WTC11 (cell line): ENCODE measurements around the gene FAM24A. TPM values are rescaled to one million over a fixed set of nuclear protein-coding genes. Genes with fewer than 3 reads are reported as not detected.

Source experiments
- CBFB ChIP-seq: sonication (generic); formaldehyde crosslinking; IDR thresholded peaks from 2 replicates; pipeline ENCODE4 v1.8.1; 2022; ENCODE audit warnings: mild to moderate bottlenecking, low read depth, missing genetic modification reagents
- ELF4 ChIP-seq: sonication (generic); formaldehyde crosslinking; IDR thresholded peaks from 2 replicates; pipeline ENCODE4 v1.8.1; 2022; ENCODE audit warnings: low read depth, mild to moderate bottlenecking, moderate library complexity, missing genetic modification reagents
- ESRRA ChIP-seq: sonication (generic); formaldehyde crosslinking; IDR thresholded peaks from 2 replicates; pipeline ENCODE4 v1.8.1; 2022; ENCODE audit warnings: mild to moderate bottlenecking, missing genetic modification reagents, borderline replicate concordance
- ETV6 ChIP-seq: sonication (generic); formaldehyde crosslinking; IDR thresholded peaks from 2 replicates; pipeline ENCODE4 v1.8.1; 2022; ENCODE audit warnings: mild to moderate bottlenecking, missing genetic modification reagents
- GABPB1 ChIP-seq: sonication (generic); formaldehyde crosslinking; IDR thresholded peaks from 2 replicates; pipeline ENCODE4 v1.8.1; 2023; ENCODE audit warnings: mild to moderate bottlenecking, missing genetic modification reagents
- GRHL2 ChIP-seq: fragments of 250-450 bp; sonication (Bioruptor Pico); IDR thresholded peaks from 2 replicates; pipeline ENCODE4 v1.8.0; 2022; ENCODE audit warnings: mild to moderate bottlenecking, moderate library complexity; ENCODE audit not compliant: insufficient replicate concordance, severe bottlenecking
- HMGA2 ChIP-seq: fragments of 250-450 bp; sonication (Bioruptor Pico); IDR thresholded peaks from 2 replicates; pipeline ENCODE4 v1.4.0; 2021; ENCODE audit warnings: mild to moderate bottlenecking, moderate library complexity
- JUN ChIP-seq: sonication (generic); formaldehyde crosslinking; IDR thresholded peaks from 2 replicates; pipeline ENCODE4 v1.8.0; 2023; ENCODE audit warnings: mild to moderate bottlenecking, missing genetic modification reagents
- NFATC4 ChIP-seq: fragments of 250-450 bp; sonication (Bioruptor Pico); IDR thresholded peaks from 2 replicates; pipeline ENCODE4 v1.9.0; 2021; ENCODE audit warnings: mild to moderate bottlenecking
- NFE2L1 ChIP-seq: sonication (generic); formaldehyde crosslinking; IDR thresholded peaks from 2 replicates; pipeline ENCODE4 v1.8.1; 2023; ENCODE audit warnings: missing genetic modification reagents
- NR3C1 ChIP-seq: sonication (generic); formaldehyde crosslinking; conservative IDR thresholded peaks from 2 replicates; pipeline ENCODE4 v1.8.1; 2023; ENCODE audit warnings: low read depth, mild to moderate bottlenecking, missing genetic modification reagents
- RELA ChIP-seq: sonication (generic); formaldehyde crosslinking; IDR thresholded peaks from 2 replicates; pipeline ENCODE4 v1.8.1; 2022; ENCODE audit warnings: missing genetic modification reagents, mild to moderate bottlenecking, borderline replicate concordance
- SOX15 ChIP-seq: fragments of 250-450 bp; sonication (Bioruptor Pico); IDR thresholded peaks from 2 replicates; pipeline ENCODE4 v1.9.0; 2021; ENCODE audit warnings: mild to moderate bottlenecking
- TEAD4 ChIP-seq: sonication (generic); formaldehyde crosslinking; IDR thresholded peaks from 2 replicates; pipeline ENCODE4 v1.8.0; 2022; ENCODE audit warnings: mild to moderate bottlenecking, missing genetic modification reagents
- USF2 ChIP-seq: sonication (generic); formaldehyde crosslinking; IDR thresholded peaks from 2 replicates; pipeline ENCODE4 v1.8.1; 2023; ENCODE audit warnings: mild to moderate bottlenecking, missing genetic modification reagents, moderate library complexity
- ZNF121 ChIP-seq: sonication (generic); formaldehyde crosslinking; IDR thresholded peaks from 2 replicates; pipeline ENCODE4 v1.8.0; 2023; ENCODE audit warnings: missing genetic modification reagents
- ZNF232 ChIP-seq: sonication (generic); formaldehyde crosslinking; IDR thresholded peaks from 2 replicates; pipeline ENCODE4 v1.8.0; 2022; ENCODE audit warnings: mild to moderate bottlenecking, missing genetic modification reagents
- ZNF263 ChIP-seq: sonication (generic); formaldehyde crosslinking; IDR thresholded peaks from 2 replicates; pipeline ENCODE4 v1.8.1; 2022; ENCODE audit warnings: low read depth, mild to moderate bottlenecking, moderate library complexity, missing genetic modification reagents
- ZNF532 ChIP-seq: fragments of 250-450 bp; sonication (Bioruptor Pico); IDR thresholded peaks from 2 replicates; pipeline ENCODE4 v1.9.0; 2021; ENCODE audit warnings: mild to moderate bottlenecking, borderline replicate concordance
- ZNF671 ChIP-seq: fragments of 250-450 bp; sonication (Bioruptor Pico); IDR thresholded peaks from 2 replicates; pipeline ENCODE4 v1.8.0; 2021; ENCODE audit warnings: mild to moderate bottlenecking
- ZSCAN18 ChIP-seq: fragments of 250-450 bp; sonication (Bioruptor Pico); IDR thresholded peaks from 2 replicates; pipeline ENCODE4 v2.1.2; 2022; ENCODE audit warnings: mild to moderate bottlenecking, moderate library complexity
- total RNA-seq: library from RNA; stranded (reverse); gene quantifications from 3 replicates; pipeline ENCODE4 v1.2.3, GENCODE V29; 2021
- TF ChIP-seq, protein P1 (sequence below): fragments of 250-450 bp; sonication (Bioruptor Pico); IDR thresholded peaks from 2 replicates; pipeline ENCODE4 v1.9.0; 2021; ENCODE audit warnings: mild to moderate bottlenecking
- TF ChIP-seq, protein P2 (sequence below): sonication (generic); formaldehyde crosslinking; IDR thresholded peaks from 2 replicates; pipeline ENCODE4 v1.8.0; 2022; ENCODE audit warnings: mild to moderate bottlenecking, missing genetic modification reagents
- TF ChIP-seq, protein P3 (sequence below): sonication (generic); formaldehyde crosslinking; IDR thresholded peaks from 2 replicates; pipeline ENCODE4 v1.8.0; 2023; ENCODE audit warnings: mild to moderate bottlenecking, missing genetic modification reagents
- TF ChIP-seq, protein P4 (sequence below): sonication (generic); formaldehyde crosslinking; IDR thresholded peaks from 2 replicates; pipeline ENCODE4 v1.8.0; 2022; ENCODE audit warnings: mild to moderate bottlenecking, missing genetic modification reagents
- TF ChIP-seq, protein P5 (sequence below): sonication (generic); formaldehyde crosslinking; conservative IDR thresholded peaks from 2 replicates; pipeline ENCODE4 v1.8.1; 2022; ENCODE audit warnings: mild to moderate bottlenecking, missing genetic modification reagents
- TF ChIP-seq, protein P6 (sequence below): sonication (generic); formaldehyde crosslinking; IDR thresholded peaks from 2 replicates; pipeline ENCODE4 v1.8.0; 2023; ENCODE audit warnings: missing genetic modification reagents

The FAM24A gene
- total RNA-seq, 1 experiment from 2014 or later, result not detected

GRCh38 chr10:122911889-122912484 lies 1.6 kb downstream of the FAM24A start (continued):
- TF ChIP-seq ZNF263 (CRISPR knock-in tag), result peak; percentile 88; the same call in 1 of the 2 replicates
- TF ChIP-seq RELA (CRISPR knock-in tag), result peak; percentile 99
- TF ChIP-seq SOX15 (CRISPR knock-in tag), result no peak
- peak; percentile 100 for TF ChIP-seq ETV6
- TF ChIP-seq NFATC4, result peak; percentile 85; the same call in 1 of the 2 replicates
- TF ChIP-seq TEAD4 (CRISPR knock-in tag), result peak; percentile 100
- TF ChIP-seq ZNF232, result peak; percentile 100
- TF ChIP-seq NR3C1, result peak; percentile 99
- TF ChIP-seq ZNF121, result peak; percentile 98
- TF ChIP-seq CBFB (CRISPR knock-in tag), result peak; percentile 100
- peak; percentile 99 for TF ChIP-seq ELF4 (CRISPR knock-in tag)
- TF ChIP-seq GABPB1 (CRISPR knock-in tag), result peak; percentile 93
- TF ChIP-seq, protein P1, sequence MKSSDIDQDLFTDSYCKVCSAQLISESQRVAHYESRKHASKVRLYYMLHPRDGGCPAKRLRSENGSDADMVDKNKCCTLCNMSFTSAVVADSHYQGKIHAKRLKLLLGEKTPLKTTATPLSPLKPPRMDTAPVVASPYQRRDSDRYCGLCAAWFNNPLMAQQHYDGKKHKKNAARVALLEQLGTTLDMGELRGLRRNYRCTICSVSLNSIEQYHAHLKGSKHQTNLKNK (CRISPR knock-in tag), result no peak
- TF ChIP-seq ZNF671 (CRISPR knock-in tag), result peak; percentile 93
- TF ChIP-seq ZSCAN18, result peak; percentile 98
- TF ChIP-seq, protein P2, sequence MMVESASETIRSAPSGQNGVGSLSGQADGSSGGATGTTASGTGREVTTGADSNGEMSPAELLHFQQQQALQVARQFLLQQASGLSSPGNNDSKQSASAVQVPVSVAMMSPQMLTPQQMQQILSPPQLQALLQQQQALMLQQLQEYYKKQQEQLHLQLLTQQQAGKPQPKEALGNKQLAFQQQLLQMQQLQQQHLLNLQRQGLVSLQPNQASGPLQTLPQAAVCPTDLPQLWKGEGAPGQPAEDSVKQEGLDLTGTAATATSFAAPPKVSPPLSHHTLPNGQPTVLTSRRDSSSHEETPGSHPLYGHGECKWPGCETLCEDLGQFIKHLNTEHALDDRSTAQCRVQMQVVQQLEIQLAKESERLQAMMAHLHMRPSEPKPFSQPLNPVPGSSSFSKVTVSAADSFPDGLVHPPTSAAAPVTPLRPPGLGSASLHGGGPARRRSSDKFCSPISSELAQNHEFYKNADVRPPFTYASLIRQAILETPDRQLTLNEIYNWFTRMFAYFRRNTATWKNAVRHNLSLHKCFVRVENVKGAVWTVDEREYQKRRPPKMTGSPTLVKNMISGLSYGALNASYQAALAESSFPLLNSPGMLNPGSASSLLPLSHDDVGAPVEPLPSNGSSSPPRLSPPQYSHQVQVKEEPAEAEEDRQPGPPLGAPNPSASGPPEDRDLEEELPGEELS (CRISPR knock-in tag), result peak; percentile 100
- TF ChIP-seq, protein P3, sequence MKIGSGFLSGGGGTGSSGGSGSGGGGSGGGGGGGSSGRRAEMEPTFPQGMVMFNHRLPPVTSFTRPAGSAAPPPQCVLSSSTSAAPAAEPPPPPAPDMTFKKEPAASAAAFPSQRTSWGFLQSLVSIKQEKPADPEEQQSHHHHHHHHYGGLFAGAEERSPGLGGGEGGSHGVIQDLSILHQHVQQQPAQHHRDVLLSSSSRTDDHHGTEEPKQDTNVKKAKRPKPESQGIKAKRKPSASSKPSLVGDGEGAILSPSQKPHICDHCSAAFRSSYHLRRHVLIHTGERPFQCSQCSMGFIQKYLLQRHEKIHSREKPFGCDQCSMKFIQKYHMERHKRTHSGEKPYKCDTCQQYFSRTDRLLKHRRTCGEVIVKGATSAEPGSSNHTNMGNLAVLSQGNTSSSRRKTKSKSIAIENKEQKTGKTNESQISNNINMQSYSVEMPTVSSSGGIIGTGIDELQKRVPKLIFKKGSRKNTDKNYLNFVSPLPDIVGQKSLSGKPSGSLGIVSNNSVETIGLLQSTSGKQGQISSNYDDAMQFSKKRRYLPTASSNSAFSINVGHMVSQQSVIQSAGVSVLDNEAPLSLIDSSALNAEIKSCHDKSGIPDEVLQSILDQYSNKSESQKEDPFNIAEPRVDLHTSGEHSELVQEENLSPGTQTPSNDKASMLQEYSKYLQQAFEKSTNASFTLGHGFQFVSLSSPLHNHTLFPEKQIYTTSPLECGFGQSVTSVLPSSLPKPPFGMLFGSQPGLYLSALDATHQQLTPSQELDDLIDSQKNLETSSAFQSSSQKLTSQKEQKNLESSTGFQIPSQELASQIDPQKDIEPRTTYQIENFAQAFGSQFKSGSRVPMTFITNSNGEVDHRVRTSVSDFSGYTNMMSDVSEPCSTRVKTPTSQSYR (CRISPR knock-in tag), result peak; percentile 100
- TF ChIP-seq, protein P4, sequence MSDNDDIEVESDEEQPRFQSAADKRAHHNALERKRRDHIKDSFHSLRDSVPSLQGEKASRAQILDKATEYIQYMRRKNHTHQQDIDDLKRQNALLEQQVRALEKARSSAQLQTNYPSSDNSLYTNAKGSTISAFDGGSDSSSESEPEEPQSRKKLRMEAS (CRISPR knock-in tag), result peak; percentile 94
- no peak for TF ChIP-seq GRHL2 (CRISPR knock-in tag)
- TF ChIP-seq USF2 (CRISPR knock-in tag), result peak; percentile 77
- TF ChIP-seq ZNF532 (CRISPR knock-in tag), result no peak
- TF ChIP-seq HMGA2 (CRISPR knock-in tag), result no peak
- peak; percentile 100 for TF ChIP-seq NFE2L1 (CRISPR knock-in tag)
- TF ChIP-seq ESRRA (CRISPR knock-in tag), result peak; percentile 99
- TF ChIP-seq, protein P5, sequence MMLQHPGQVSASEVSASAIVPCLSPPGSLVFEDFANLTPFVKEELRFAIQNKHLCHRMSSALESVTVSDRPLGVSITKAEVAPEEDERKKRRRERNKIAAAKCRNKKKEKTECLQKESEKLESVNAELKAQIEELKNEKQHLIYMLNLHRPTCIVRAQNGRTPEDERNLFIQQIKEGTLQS (CRISPR knock-in tag), result peak; percentile 93
- peak; percentile 100 for TF ChIP-seq JUN
- TF ChIP-seq, protein P6, sequence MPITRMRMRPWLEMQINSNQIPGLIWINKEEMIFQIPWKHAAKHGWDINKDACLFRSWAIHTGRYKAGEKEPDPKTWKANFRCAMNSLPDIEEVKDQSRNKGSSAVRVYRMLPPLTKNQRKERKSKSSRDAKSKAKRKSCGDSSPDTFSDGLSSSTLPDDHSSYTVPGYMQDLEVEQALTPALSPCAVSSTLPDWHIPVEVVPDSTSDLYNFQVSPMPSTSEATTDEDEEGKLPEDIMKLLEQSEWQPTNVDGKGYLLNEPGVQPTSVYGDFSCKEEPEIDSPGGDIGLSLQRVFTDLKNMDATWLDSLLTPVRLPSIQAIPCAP (CRISPR knock-in tag), result peak; percentile 100
